ENCODE data around the gene NTHL1.

DNA sequence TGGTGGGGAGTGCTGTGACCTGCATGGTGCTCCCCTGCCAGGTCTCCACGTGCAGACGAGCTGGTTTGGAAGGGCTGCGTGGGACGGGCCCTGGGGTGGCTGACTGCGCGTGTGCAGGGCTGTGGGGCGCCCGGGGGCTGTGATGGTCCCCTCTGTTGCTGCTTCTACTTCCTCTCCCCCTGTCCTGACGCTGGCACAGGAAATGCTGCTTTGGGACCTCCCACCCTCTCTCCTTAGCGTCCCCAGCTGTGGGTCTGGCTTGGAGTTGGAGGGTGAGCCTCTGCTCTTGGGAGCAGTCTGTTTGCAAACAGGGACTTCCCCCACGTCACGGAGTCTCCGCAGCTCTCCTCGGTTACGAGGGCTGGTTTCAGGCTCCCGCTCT lies 35.3 kb upstream of the NTHL1 start:
- no peak for TF ChIP-seq POLR2A (IDR thresholded peaks at IDR 0.05)
- TF ChIP-seq, protein P1, sequence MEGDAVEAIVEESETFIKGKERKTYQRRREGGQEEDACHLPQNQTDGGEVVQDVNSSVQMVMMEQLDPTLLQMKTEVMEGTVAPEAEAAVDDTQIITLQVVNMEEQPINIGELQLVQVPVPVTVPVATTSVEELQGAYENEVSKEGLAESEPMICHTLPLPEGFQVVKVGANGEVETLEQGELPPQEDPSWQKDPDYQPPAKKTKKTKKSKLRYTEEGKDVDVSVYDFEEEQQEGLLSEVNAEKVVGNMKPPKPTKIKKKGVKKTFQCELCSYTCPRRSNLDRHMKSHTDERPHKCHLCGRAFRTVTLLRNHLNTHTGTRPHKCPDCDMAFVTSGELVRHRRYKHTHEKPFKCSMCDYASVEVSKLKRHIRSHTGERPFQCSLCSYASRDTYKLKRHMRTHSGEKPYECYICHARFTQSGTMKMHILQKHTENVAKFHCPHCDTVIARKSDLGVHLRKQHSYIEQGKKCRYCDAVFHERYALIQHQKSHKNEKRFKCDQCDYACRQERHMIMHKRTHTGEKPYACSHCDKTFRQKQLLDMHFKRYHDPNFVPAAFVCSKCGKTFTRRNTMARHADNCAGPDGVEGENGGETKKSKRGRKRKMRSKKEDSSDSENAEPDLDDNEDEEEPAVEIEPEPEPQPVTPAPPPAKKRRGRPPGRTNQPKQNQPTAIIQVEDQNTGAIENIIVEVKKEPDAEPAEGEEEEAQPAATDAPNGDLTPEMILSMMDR (IDR thresholded peaks at IDR 0.05): no peak
- no peak for TF ChIP-seq POLR2AphosphoS5 (IDR thresholded peaks at IDR 0.05; ENCODE audit: insufficient read depth in 1 of 2, low read depth in 1 of 2)

Measured in vagina (tissue), 2 donors.